ENCODE data around the gene TIGD3. TPM values are rescaled to one million over a fixed set of nuclear protein-coding genes. Genes with fewer than 3 reads are reported as not detected.

Gene TIGD3
- total and polyA plus RNA-seq, 2 donors (not counting 3 experiments of a cell fraction or from before 2014, with no cell fraction given): 0.18 to 0.27 TPM

- Histone ChIP-seq H3K4me3 (replicated peaks in 1 of 3; ENCODE audit: insufficient read depth in 1 of 3, low read depth in 1 of 3, low read length in 3 of 3) (peak within 1 kb of the TSS in 1 of 3 experiments; percentile 20), H3K9me3 (replicated peaks; ENCODE audit: control insufficient read depth, insufficient read depth, low read length) (no peaks in the 10 kb centered on the region), H2AFZ (ENCODE audit: low read depth, low read length) (peak within 1 kb of the TSS; percentile 32), H3K9me1 (replicated peaks; ENCODE audit: control insufficient read depth, extremely low read depth, insufficient read depth, low read length) (no peaks in the 10 kb centered on the region), H3K27me3 (ENCODE audit: control insufficient read depth in 2 of 2, insufficient read depth in 2 of 2, low read length in 2 of 2) (no peaks in the 10 kb centered on the region), H3K9ac (replicated peaks; ENCODE audit: extremely low read depth, insufficient read depth, low read length) (peak within 1 kb of the TSS; percentile 82), H3K79me2 (ENCODE audit: control insufficient read depth, insufficient read depth, low read length) (peaks cover 8% of the 10 kb centered on the region), H3K4me1 (ENCODE audit: control insufficient read depth, extremely low read depth, insufficient read depth, low read length) (peaks cover 41% of the 10 kb centered on the region), H3K4me2 (ENCODE audit: insufficient read depth, low read length) (peak within 1 kb of the TSS; percentile 68), H3K36me3 (ENCODE audit: control insufficient read depth in 2 of 2, extremely low read depth in 1 of 2, insufficient read depth in 2 of 2, low read length in 2 of 2) (no peaks in the 10 kb centered on the region), H3K27ac (ENCODE audit: insufficient read depth, low read depth, low read length) (peak within 1 kb of the TSS; percentile 95), H4K20me1 (replicated peaks; ENCODE audit: control insufficient read depth, extremely low read depth, insufficient read depth, low read length) (no peaks in the 10 kb centered on the region)
- no TSS peak for BruUV-seq (replicated peaks)
- DNase-seq (ENCODE audit: low read depth, low spot score): peak; percentile 99
- dilution Hi-C loops (cut with MboI; ENCODE audit: extremely low pct_ligation_motif_present, low sequenced_read_pairs): no loop called here
- POLR2A ChIA-PET: interaction anchor here (0.6 to 3.4 kb wide), 6 partner anchors 38 to 126 kb away, joined by 3 to 23 read pairs (median 6); partner anchors contain the start of genes MALAT1 and NEAT1
- TF ChIP-seq JUN (IDR thresholded peaks at IDR 0.05; ENCODE audit: borderline replicate concordance, insufficient read depth, insufficient read length, low read depth) (peak; percentile 95), POLR2AphosphoS5 (IDR thresholded peaks at IDR 0.05; ENCODE audit: insufficient read depth, low read depth, low read length) (peak; percentile 94), CTCF (IDR thresholded peaks at IDR 0.05; ENCODE audit: extremely low read depth in 1 of 2, insufficient read depth in 1 of 2, low read depth in 1 of 2, low read length in 2 of 2) (peak; percentile 89 to 90), FOS (IDR thresholded peaks at IDR 0.05; ENCODE audit: borderline replicate concordance, insufficient read depth, low read length) (peak; percentile 99), GATA2 (IDR thresholded peaks at IDR 0.05; ENCODE audit: insufficient read depth, insufficient read length, low read depth, low read length) (peak; percentile 81), EZH2 (IDR thresholded peaks at IDR 0.05; ENCODE audit: borderline replicate concordance, low read depth, low read length, severe bottlenecking) (no peak), MYC (IDR thresholded peaks at IDR 0.05; ENCODE audit: low read depth, low read length) (peak; percentile 55), POLR2A (IDR thresholded peaks at IDR 0.05; ENCODE audit: low read depth, low read length) (peak; percentile 84), MAX (IDR thresholded peaks at IDR 0.05; ENCODE audit: insufficient read depth, insufficient read length) (no peak)
- intact Hi-C loops (cut with micrococcal nuclease): loop anchor here (1.0 to 5.0 kb wide), 7 partner anchors 11 to 190 kb away; partner anchors contain the start of genes FAM89B, NEAT1 and ZNRD2
- peak; percentile 98 for FAIRE-seq
- CTCF ChIA-PET: interaction anchor here (0.6 to 3.5 kb wide), 19 partner anchors 11 to 128 kb away, joined by 3 to 38 read pairs (median 4); partner anchors contain the start of gene NEAT1
Observed at GRCh38 chr11:65382033-65382803, 27.7 kb downstream of the TIGD3 start, which contains the start of gene SLC25A45. Gene SLC25A45 (minus strand): TSS chr11:65382646. CDS start chr11:65381951, 695 bp downstream.

Measured in endothelial cell of umbilical vein (primary cell).